GM10248 (cell line): ENCODE data around the gene SAT2.

Experiments used
- CTCF ChIA-PET: fragments of 300-600 bp; sonication (Branson Sonifier 250); formaldehyde crosslinking; extraction: SDS; loops from one replicate; lab custom pipeline; 2021; ENCODE audit warnings: antibody characterized with exemption; lab: Yijun Ruan, JAX
- POLR2A ChIA-PET: fragments of 350-650 bp; sonication (Branson Sonifier 250); formaldehyde crosslinking; extraction: SDS; loops from one replicate; lab custom pipeline; 2020; ENCODE audit warnings: antibody characterized with exemption; lab: Yijun Ruan, JAX
- DNase-seq: peaks from one replicate; pipeline ENCODE4 v3.0.0; 2012; ENCODE audit errors: extremely low spot score
- TF ChIP-seq, protein P1 (sequence below): IDR thresholded peaks from 2 replicates; pipeline ENCODE4 v1.5.1; 2012; ENCODE audit warnings: mild to moderate bottlenecking, low read depth; ENCODE audit errors: extremely low read depth, missing control alignments, control extremely low read depth

The SAT2 gene

DNA sequence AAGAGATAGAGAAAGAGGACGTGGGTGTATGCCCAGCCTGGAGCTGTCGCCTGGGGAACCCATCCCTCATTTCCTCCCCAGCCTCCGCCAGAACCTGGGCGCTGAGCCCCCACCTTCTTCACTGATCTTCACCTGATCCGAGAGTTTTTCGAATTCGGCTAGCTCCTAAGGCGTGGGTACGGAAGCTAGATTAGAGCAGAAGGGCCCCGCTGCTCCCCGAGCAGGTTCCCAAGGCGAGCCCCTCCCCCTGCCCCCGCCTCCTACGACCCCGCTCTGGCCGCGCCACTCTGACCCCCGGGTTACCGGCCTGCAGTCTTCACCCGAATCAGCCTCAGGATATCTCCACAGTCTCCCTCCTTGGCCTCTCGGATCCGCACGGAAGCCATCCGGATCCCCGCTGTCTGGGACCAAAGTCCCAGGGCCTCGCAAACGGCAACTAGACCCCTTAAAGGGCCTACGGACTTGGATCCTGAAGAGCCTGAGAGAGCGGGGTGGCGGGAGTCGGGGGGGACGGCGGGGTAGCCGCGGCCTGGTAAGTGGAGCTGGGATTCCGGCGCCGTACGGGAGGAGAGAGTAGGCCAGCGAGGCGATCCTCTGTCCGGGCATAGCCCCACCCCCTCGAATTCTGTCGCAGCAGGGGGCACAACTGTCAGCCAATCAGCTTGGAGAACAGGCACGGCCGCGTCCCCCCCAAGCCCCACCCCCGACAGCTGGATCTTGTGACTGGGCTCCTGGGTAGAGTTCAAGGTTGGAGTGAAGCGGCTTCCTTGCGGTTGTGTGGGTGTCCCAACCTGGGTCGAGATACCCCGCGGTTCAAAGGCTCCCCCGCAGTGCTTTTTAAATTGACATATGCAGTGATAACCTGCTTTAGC lies at the start of gene SAT2:
SAT2 (minus strand) TSS at position 572 of the 872 bp plus-strand sequence; CDS start at position 386, 186 bp downstream.
- TF ChIP-seq, protein P1, sequence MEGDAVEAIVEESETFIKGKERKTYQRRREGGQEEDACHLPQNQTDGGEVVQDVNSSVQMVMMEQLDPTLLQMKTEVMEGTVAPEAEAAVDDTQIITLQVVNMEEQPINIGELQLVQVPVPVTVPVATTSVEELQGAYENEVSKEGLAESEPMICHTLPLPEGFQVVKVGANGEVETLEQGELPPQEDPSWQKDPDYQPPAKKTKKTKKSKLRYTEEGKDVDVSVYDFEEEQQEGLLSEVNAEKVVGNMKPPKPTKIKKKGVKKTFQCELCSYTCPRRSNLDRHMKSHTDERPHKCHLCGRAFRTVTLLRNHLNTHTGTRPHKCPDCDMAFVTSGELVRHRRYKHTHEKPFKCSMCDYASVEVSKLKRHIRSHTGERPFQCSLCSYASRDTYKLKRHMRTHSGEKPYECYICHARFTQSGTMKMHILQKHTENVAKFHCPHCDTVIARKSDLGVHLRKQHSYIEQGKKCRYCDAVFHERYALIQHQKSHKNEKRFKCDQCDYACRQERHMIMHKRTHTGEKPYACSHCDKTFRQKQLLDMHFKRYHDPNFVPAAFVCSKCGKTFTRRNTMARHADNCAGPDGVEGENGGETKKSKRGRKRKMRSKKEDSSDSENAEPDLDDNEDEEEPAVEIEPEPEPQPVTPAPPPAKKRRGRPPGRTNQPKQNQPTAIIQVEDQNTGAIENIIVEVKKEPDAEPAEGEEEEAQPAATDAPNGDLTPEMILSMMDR: no peak
- CTCF ChIA-PET: interaction anchor here (1.3 to 9.5 kb wide), 3 partner anchors 13 to 61 kb away, joined by 3 to 68 read pairs (median 31); partner anchors contain the start of genes FXR2, SOX15, TP53 and WRAP53
- POLR2A ChIA-PET: interaction anchor here (0.5 to 1.5 kb wide), 11 partner anchors 12 to 143 kb away, joined by 3 to 16 read pairs (median 5); partner anchors contain the start of genes ATP1B2, FXR2, MPDU1 and POLR2A
- peak; percentile 99 for DNase-seq

DNA sequence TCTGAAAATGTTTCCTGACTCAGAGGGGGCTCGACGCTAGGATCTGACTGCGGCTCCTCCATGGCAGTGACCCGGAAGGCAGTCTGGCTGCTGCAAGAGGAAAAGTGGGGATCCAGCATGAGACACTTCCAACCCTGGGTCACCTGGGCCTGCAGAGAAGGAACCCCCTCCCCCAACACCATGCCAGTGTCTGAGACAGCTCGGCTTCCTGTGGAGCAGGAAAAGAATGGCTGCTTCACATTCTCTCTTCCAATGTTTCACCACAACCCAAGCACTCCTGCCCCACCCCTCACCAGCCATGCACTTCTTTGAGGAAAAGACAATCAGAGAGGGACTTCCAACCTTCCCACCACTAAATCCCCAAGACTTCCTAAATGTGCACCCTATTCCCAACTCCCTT lies 48.9 kb upstream of the SAT2 start:
- no peak for DNase-seq
- TF ChIP-seq, protein P1: no peak
- POLR2A ChIA-PET: interaction anchor here (1.5 kb wide), 1 partner anchor 11 kb away, joined by 3 read pairs; the partner anchor contains the start of gene TP53
- CTCF ChIA-PET: interaction anchor here (1.3 to 1.5 kb wide), 2 partner anchors 17 to 44 kb away, joined by 3 to 5 read pairs; no protein-coding TSS in a partner anchor

DNA sequence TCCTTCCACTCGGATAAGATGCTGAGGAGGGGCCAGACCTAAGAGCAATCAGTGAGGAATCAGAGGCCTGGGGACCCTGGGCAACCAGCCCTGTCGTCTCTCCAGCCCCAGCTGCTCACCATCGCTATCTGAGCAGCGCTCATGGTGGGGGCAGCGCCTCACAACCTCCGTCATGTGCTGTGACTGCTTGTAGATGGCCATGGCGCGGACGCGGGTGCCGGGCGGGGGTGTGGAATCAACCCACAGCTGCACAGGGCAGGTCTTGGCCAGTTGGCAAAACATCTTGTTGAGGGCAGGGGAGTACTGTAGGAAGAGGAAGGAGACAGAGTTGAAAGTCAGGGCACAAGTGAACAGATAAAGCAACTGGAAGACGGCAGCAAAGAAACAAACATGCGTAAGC lies 47.3 kb upstream of the SAT2 start:
- TF ChIP-seq, protein P1: no peak
- no peak for DNase-seq
- ChIA-PET CTCF (interaction anchor here (1.1 to 1.2 kb wide), 2 partner anchors 12 to 40 kb away, joined by 3 to 7 read pairs; partner anchors contain the start of gene TP53), POLR2A (interaction anchor here (0.7 to 1.5 kb wide), 2 partner anchors 13 to 73 kb away, joined by 3 read pairs; partner anchors contain the start of gene TP53)

DNA sequence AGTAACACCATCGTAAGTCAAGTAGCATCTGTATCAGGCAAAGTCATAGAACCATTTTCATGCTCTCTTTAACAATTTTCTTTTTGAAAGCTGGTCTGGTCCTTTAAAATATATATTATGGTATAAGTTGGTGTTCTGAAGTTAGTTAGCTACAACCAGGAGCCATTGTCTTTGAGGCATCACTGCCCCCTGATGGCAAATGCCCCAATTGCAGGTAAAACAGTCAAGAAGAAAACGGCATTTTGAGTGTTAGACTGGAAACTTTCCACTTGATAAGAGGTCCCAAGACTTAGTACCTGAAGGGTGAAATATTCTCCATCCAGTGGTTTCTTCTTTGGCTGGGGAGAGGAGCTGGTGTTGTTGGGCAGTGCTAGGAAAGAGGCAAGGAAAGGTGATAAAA lies 45.6 kb upstream of the SAT2 start:
- TF ChIP-seq, protein P1: peak; percentile 27
- no peak for DNase-seq
- CTCF ChIA-PET: interaction anchor here (1.3 to 3.0 kb wide), 8 partner anchors 11 to 392 kb away, joined by 3 to 21 read pairs (median 6); partner anchors contain the start of genes SLC2A4, TP53 and WRAP53
- POLR2A ChIA-PET: interaction anchor here (0.5 to 1.3 kb wide), 3 partner anchors 13 to 223 kb away, joined by 3 to 7 read pairs (median 4); partner anchors contain the start of gene ATP1B2

DNA sequence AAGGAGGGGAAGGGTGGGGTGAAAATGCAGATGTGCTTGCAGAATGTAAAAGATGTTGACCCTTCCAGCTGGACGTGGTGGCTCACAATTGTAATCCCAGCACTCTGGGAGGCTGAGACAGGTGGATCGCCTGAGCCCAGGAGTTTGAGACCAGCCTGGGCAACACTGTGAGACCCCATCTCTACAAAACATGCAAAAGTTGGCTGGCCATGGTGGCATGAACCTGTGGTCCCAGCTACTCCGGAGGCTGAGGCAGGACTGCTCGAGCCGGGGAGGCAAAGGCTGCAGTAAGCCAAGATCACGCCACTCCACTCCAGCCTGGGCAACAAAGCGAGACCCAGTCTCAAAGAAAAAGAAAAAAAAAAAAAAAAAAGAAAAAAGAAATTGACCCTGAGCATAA lies 40.9 kb upstream of the SAT2 start:
- TF ChIP-seq, protein P1: no peak
- DNase-seq: no peak
- ChIA-PET POLR2A (no interaction called here), CTCF (no interaction called here)
